HepG2 (cell line): ENCODE results near the gene GMNN. TPM values are rescaled to one million over a fixed set of nuclear protein-coding genes. Genes with fewer than 3 reads are reported as not detected.
A peak's percentile ranks its signal among the peaks of the same experiment; 100 is the strongest.
"Not testable (repeated sequence)": the region's sequence is repeated elsewhere in the genome, so short reads cannot be mapped to it uniquely, and the experiment has no call there.

Source experiments
- ATAC-seq: fragments of 200-7000 bp; cut with Tn5 transposase; 3 replicates; pipeline ENCODE4 v1.9.1; 2020; ENCODE audit warnings: mild to moderate bottlenecking, moderate library complexity
- BruUV-seq: library from RNA; stranded (reverse); fragments of 400-500 nt; replicated peaks from 2 replicates; lab custom pipeline; 2021; lab: Mats Ljungman, UMichigan
- CTCF ChIA-PET: fragments of 300-600 bp; formaldehyde crosslinking; extraction: SDS; loops from one replicate; lab custom pipeline; 2021; ENCODE audit warnings: low total read pairs, inconsistent platforms, low intra/inter-chr PET ratio; lab: Yijun Ruan, JAX
- POLR2A ChIA-PET: fragments of 350-600 bp; sonication (Branson Sonifier 250); formaldehyde crosslinking; loops from one replicate; lab custom pipeline; 2020; ENCODE audit warnings: antibody characterized with exemption, inconsistent platforms; lab: Yijun Ruan, JAX
- DNase-seq: peaks from one replicate; pipeline ENCODE4 v3.0.0-alpha.2; 2015; ENCODE audit warnings: low spot score
- FAIRE-seq: peaks from 3 replicates; lab custom pipeline; 2011; peaks lifted over from hg19 to GRCh38; lab: Jason Lieb, UNC
- H2AFZ ChIP-seq: one replicate; pipeline ENCODE4 v1.6.1; 2011; ENCODE audit warnings: low read length, inconsistent platforms
- H3K27ac ChIP-seq: fragments of 300-600 bp; 3 replicates; pipeline ENCODE4 v1.8.0; 2011; ENCODE audit warnings: mixed run types, mild to moderate bottlenecking, mixed read lengths, low read length, inconsistent platforms; ENCODE audit not compliant: insufficient read depth; ENCODE audit errors: extremely low read length
- H3K27me3 ChIP-seq, 2 experiments: fragments of 200-600 bp in 1 of 2; 2 replicates in 1 of 2; 3 replicates in 1 of 2; pipeline versions ENCODE4 v1.6.0 to v1.8.0; 2011; ENCODE audit warnings: low read length in 2 of 2, mild to moderate bottlenecking in 2 of 2, moderate library complexity in 2 of 2, inconsistent platforms in 1 of 2; ENCODE audit not compliant: insufficient read depth in 2 of 2, control insufficient read depth in 1 of 2
- H3K36me3 ChIP-seq, 2 experiments: fragments of 200-600 bp in 1 of 2; replicated peaks in 1 of 2; 2 replicates in 1 of 2; 3 replicates in 1 of 2; pipeline versions ENCODE4 v1.5.1 to v1.8.0; 2011; ENCODE audit warnings: low read length in 2 of 2, inconsistent platforms in 1 of 2; ENCODE audit not compliant: insufficient read depth in 2 of 2, control insufficient read depth in 1 of 2
- H3K4me1 ChIP-seq: 2 replicates; pipeline ENCODE4 v1.5.1; 2012; ENCODE audit warnings: low read length, inconsistent platforms; ENCODE audit not compliant: insufficient read depth
- H3K4me2 ChIP-seq: 2 replicates; pipeline ENCODE4 v1.6.0; 2011; ENCODE audit warnings: low read depth, low read length, inconsistent platforms
- H3K4me3 ChIP-seq, 3 experiments: fragments of 200-600 bp in 1 of 3; sonication (generic), shearing (Covaris generic) in 1 of 3; replicated peaks in 1 of 3; 2 replicates each; pipeline ENCODE4 v1.5.1; 2011 to 2016; ENCODE audit warnings: low read length in 3 of 3, inconsistent platforms in 2 of 3, low read depth in 2 of 3, mild to moderate bottlenecking in 2 of 3, control low read depth in 1 of 3, mixed read lengths in 1 of 3; ENCODE audit not compliant: insufficient read depth in 1 of 3
- H3K79me2 ChIP-seq: one replicate; pipeline ENCODE4 v1.6.1; 2011; ENCODE audit warnings: low read length, inconsistent platforms; ENCODE audit not compliant: insufficient read depth
- H3K9ac ChIP-seq: 2 replicates; pipeline ENCODE4 v1.6.0; 2011; ENCODE audit warnings: mild to moderate bottlenecking, low read depth, low read length, inconsistent platforms; ENCODE audit not compliant: insufficient read depth
- H3K9me3 ChIP-seq: 2 replicates; pipeline ENCODE4 v1.5.1; 2012; ENCODE audit warnings: mild to moderate bottlenecking, low read length
- H4K20me1 ChIP-seq: 2 replicates; pipeline ENCODE4 v1.6.0; 2011; ENCODE audit warnings: inconsistent platforms, mild to moderate bottlenecking, low read length, moderate library complexity; ENCODE audit not compliant: insufficient read depth
- CEBPB ChIP-seq: IDR thresholded peaks from 2 replicates; pipeline ENCODE4 v1.6.1; 2011; ENCODE audit warnings: low read depth, low read length, improper control_type of control experiment, borderline replicate concordance
- CREB1 ChIP-seq, 2 experiments: fragments of 450-650 bp in 1 of 2; IDR thresholded peaks; 2 replicates each; pipeline ENCODE4 v1.6.1; 2016 to 2017; ENCODE audit warnings: control low read depth in 1 of 2, mild to moderate bottlenecking in 1 of 2, missing compliant biosample characterization in 1 of 2, missing genetic modification characterization in 1 of 2
- ELF3 ChIP-seq: IDR thresholded peaks from 2 replicates; pipeline ENCODE4 v1.6.1; 2016; ENCODE audit warnings: missing genetic modification reagents, missing compliant biosample characterization
- ZNF3 ChIP-seq: IDR thresholded peaks from 2 replicates; pipeline ENCODE4 v1.7.0; 2017; ENCODE audit warnings: inconsistent platforms
- ZNF337 ChIP-seq: sonication (generic); formaldehyde crosslinking; IDR thresholded peaks from 2 replicates; pipeline ENCODE4 v1.5.1; 2020; ENCODE audit warnings: missing genetic modification reagents, low read depth, mild to moderate bottlenecking, borderline replicate concordance
- WGBS: methylation state at CpG from one replicate; pipeline ENCODE4 v1.1.6; 2017; ENCODE audit warnings: low lambda C conversion rate; 5-methylcytosine and 5-hydroxymethylcytosine counted together
- in situ Hi-C: cut with HindIII; loops from 2 replicates; pipeline ENCODE4 v1.10.0; 2017; ENCODE audit warnings: low pct_unique_long_range_greater_than_20kb; ENCODE audit not compliant: extremely low pct_ligation_motif_present
- intact Hi-C: fragments of 100-400 bp; cut with micrococcal nuclease; formaldehyde crosslinking; loops from one replicate; pipeline ENCODE4 v1.10.0; 2022; ENCODE audit not compliant: unreplicated experiment
- polyA plus RNA-seq, 8 experiments: library from polyadenylated mRNA; depleted of rRNA in 3 of 8; stranded (reverse) in 7 of 8; unstranded in 1 of 8; fragments of >200 nt; fragmentation: Illumina TruSeq in 4 of 8; extraction: Trizol in 4 of 8; gene quantifications; 2 replicates each; pipeline versions ENCODE4 v1.2.1 to v1.2.3, GENCODE V29; 2011 to 2016; ENCODE audit warnings: low read depth in 4 of 8, missing spikeins in 1 of 8, mixed read lengths in 1 of 8; ENCODE audit not compliant: insufficient read depth in 1 of 8
- total RNA-seq, 5 experiments: library from RNA; depleted of rRNA; stranded (reverse); fragments of >200 nt; fragmentation: Illumina TruSeq; extraction: Trizol; gene quantifications; 2 replicates each; pipeline ENCODE4 v1.2.3, GENCODE V29; 2016; ENCODE audit warnings: low read depth in 1 of 5

GMNN gene
- total and polyA plus RNA-seq, 2 of the 13 experiments (the other 11 are each of a cell fraction or from before 2014, with no cell fraction given): 61.8 to 154 TPM

GRCh38 chr6:24752917-24753492 lies 21.7 kb upstream of the GMNN start (continued):
- peak; percentile 54; the same call in 1 of the 2 replicates for TF ChIP-seq ZNF3
- peak; percentile 86 for TF ChIP-seq CEBPB

GRCh38 chr6:24753545-24753944 lies 21.2 kb upstream of the GMNN start:
- WGBS: 23% methylated on average over 2 of the region's 2 CpGs
- ATAC-seq (peak; percentile 58), DNase-seq (peak; percentile 15)
- Histone ChIP-seq H3K4me2 (peak overlapping the region; percentile 20), H3K9ac (no peak overlapping the region), H3K4me1 (peaks cover 16% of the 10 kb centered on the region), H3K79me2 (no peaks in the 10 kb centered on the region), H2AFZ (no peak overlapping the region), H3K27ac (no peak overlapping the region), H3K4me3 (no peak overlapping the region), H3K9me3 (peaks cover 11% of the 10 kb centered on the region), H4K20me1 (no peaks in the 10 kb centered on the region)
- BruUV-seq: no TSS peak
- ChIA-PET CTCF (no interaction called here), POLR2A (interaction anchor here (1.3 to 3.0 kb wide), 2 partner anchors 10 to 32 kb away, joined by 3 to 10 read pairs; no protein-coding TSS in a partner anchor)
- in situ Hi-C loops: no loop called here
- TF ChIP-seq CREB1 (IDR thresholded peaks at IDR 0.05) (no peak), CREB1 (CRISPR knock-in tag; IDR thresholded peaks at IDR 0.05) (0 out of 2 replicates have a peak, but pooled peaks have one; percentile 27), ELF3 (CRISPR knock-in tag) (peak; percentile 44; the same call in 1 of the 2 replicates), ZNF337 (no peak)
- TF ChIP-seq, all 625 proteins: peak for 2
- Histone ChIP-seq H3K36me3 (no peaks in the 10 kb centered on the region), H3K27me3 (peaks cover 0 to 3% of the 10 kb centered on the region in 2 experiments; a peak in 1 of 5 replicates)
- intact Hi-C loops: no loop called here
- no peak for FAIRE-seq

DNA sequence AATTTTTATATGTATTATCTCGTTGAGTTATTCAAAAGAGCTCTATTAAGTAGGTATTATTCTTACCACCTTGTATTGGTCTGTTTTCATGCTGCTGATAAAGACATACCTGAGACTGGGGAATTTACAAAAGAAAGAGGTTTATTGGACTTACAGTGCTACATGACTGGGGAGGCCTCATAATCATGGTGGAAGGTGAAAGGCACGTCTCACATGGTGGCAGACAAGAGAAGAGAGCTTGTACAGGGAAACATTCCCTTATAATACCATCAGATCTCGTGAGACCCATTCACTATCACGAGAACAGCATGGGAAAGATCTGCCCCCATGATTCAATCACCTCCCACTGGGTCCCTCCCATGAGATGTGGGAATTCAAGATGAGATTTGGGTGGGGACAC lies 20.4 kb upstream of the GMNN start:
- H3K27ac ChIP-seq, H3K79me2 ChIP-seq, BruUV-seq, in situ Hi-C loops, FAIRE-seq, ATAC-seq, H3K36me3 ChIP-seq, H3K4me3 ChIP-seq, H3K27me3 ChIP-seq, DNase-seq, H3K4me2 ChIP-seq, H4K20me1 ChIP-seq, H2AFZ ChIP-seq, CTCF ChIA-PET, H3K9ac ChIP-seq, intact Hi-C loops: not testable (repeated sequence)
- Histone ChIP-seq H3K4me1 (peaks cover 16% of the 10 kb centered on the region), H3K9me3 (peaks cover 11% of the 10 kb centered on the region)
- POLR2A ChIA-PET: interaction anchor here (3.0 kb wide), 1 partner anchor 33 kb away, joined by 10 read pairs; no protein-coding TSS in a partner anchor
- WGBS: 47% methylated on average over 4 of the region's 4 CpGs
